Activated T-cell treated with anti-CD3 and anti-CD28 coated beads, Interleukin-2, amount 50 U/mL, for 1 hour (primary cell): ENCODE results near the gene TRIM44.

ENCODE experiments used
- DNase-seq: peaks from one replicate; pipeline ENCODE4 v3.0.0-alpha.2; 2020

The TRIM44 gene

DNA sequence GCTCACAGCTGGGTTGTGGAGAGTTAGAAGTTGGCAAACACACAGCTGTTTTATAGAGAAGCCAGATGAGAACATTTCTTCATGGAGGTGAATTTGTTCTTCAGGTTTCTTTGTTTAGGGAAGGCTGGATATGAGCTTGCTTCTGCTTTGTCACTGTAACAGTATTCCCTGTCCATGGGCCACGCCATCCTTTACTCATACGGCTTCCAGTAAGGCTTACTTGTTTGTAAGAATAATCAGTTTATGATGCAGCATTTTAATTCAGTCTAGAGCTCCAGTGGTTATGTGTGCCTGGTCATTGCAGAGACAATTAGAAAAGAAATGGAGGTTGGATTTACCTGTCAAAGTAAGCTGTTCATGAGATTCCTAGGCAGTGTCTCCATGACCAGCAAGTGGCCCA, 131.8 kb downstream of the TRIM44 start:
- no peak for DNase-seq

DNA sequence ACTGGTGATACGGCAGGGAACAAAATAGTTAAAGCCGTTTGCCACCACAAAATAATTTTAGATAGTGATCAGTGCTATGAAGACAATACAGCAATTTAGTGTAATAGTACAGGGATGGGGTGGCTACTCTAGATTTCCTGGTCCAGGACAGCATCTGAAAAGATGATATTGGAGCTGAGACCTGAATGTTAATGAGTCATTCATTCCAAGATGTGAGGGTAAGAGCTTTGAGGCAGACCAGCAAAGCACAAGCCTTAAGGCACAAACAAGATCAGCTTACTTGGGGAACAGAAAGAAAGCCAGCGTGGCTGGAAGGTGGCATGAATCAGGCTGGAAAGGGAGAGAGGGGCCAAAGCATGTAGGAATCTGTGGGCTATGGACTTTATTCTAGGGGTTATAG, 132.3 kb downstream of the TRIM44 start:
- DNase-seq: no peak

DNA sequence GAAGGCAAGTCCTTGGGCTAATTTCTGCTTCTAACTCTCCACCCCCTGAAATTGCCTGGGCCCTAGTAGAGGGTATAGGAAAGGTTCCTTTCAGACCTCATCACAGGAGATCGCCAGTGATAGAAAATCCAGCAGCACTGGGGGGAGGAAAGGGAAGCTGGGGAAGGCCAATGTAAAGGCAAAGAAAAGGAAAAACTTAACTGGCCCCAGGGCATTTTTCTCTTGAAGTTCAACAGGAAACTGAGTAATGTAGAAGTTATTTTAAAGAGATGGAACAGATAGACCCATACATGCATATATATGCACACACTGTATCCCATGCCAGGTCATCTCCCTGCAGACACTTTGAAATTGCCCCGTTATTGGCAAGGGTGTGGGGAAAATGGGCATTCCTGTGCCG, 134.0 kb downstream of the TRIM44 start:
- no peak for DNase-seq

DNA sequence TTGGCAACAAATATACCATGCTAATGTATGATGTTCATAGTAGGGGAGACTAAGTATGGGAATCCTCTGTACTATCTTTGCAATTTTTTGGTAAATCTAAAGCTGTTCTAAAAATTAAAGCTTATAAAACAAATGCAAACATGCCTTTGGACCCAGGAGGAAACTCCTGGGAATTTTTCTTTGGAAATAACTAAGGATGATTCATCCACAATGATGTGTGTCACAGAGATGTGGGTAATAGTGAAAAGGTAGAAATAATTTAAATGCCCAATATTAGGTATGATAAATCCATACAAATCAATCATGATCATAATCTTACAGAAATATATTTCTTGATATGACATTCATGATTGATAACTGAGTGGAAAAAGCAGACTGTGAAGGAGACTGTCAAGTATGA, 135.8 kb downstream of the TRIM44 start:
- DNase-seq: no peak

DNA sequence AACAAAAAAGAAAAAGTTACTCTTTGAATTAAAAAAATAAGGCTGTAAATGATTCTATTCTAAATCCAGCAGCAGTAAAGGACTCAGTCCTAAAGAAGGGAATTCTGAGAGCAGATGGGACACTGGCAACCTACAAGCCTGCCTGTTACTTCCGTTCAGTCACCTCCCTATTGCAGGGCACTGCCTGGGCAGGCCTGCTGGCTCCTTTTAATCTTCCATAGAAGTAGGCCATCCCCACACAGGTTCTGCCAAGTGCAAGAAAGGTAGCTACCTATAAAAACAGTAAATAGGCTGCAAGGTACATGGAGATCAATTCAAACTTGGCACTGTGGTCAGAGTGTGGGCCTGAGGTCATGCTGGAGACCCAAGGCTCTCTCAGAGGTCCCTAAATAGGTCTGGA, 136.4 kb downstream of the TRIM44 start:
- DNase-seq: no peak

DNA sequence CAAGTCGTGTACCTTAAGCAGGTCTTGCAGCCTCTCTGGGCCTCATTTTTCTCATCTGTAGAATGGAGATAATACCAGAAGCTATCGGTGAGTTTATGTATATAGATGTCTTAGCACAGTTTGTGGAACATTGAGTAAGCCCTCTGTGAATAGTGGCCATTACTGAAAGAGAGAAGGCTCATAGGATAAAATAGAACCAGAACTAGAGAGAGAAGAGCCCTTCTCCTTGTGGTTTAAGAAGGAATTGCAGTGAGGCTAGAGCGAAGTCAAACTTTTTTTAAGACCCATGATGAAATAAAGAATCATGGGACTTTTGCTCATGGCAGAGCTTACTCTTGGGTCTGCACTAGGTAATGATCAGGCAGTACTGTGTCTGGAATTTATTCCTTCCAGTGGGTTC, 137.1 kb downstream of the TRIM44 start:
- no peak for DNase-seq

DNA sequence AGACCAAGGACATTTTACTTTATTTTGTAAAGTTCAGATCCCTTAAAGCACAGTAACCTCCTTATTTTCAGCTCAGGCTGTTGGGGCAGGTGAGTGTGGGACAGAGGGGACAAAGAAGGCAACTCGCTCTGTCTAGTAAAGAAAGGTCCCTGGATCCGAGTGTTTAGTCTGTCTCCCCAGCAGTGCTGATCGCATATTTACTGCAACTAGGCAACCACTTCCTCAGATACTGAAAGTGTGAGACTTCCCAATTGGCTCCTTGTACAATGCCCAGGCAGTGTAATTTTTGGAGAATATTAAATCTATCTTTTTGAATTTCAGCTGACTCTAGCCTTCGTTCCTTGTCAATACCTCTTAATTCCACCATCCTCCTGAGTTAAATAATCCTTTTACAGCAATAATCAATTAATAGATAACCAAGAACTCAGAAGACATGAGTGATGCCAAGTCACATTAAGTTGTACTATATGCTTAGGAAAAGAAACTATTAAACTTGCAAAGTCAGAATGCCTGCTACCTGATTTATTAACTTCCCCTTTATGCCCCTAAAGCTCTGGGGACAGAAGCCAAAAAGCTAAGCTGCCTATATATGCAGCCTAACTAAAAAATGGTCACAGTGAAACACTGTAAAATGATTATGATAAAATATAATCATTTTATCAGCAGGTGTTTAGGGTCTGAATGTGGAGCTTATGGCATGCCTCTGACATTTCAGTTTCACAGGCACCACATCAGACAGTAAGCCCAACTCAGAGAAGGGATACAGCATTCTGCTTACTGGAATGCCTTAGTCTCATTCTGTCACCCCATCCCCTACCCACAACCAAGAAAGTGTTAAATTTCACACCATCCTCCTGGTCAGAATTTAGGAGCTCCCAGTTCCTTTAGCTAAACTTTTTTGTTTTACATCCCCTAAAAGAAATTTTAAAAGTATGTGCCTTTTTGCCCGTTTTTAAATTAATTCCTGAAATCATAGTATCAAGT, 138.7 kb downstream of the TRIM44 start:
- DNase-seq: no peak

DNA sequence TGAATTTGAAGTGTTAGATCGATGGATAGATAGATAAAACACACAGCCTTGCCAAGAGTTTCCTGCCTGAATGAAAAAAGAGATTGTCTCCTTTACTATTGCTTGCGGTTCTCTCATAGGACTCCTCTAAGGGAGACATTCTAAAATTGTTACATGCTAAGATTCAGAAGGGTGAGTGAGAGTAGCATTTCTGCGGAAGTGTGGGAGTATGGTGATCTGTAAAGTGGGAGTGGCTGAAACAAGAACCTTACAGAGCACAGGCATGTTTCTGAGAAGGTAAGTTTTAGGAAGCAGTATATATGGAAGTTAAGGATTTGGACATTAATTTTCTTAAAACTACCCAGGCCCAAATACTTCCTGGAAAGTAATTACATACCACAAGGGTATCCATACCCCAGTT, 139.6 kb downstream of the TRIM44 start:
- no peak for DNase-seq

DNA sequence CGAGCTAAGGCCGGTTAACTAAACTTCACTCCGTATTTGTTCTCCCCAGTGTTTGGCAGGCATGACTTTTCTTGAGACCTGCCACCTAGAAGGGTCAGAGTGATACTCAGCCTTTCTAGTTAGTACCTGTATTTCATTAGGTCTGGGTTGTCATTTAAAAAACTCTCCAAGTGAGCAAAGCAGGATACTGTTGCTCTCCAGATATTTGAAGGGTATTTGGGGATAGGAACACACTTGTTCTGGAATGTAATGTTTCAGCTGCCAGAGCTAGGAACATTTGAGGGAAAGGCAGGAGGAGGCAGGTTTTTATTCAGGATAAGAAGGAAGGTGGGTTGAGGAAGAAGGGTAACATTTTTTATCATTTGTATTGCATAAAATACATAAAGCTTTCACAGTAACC, 140.1 kb downstream of the TRIM44 start:
- no peak for DNase-seq

DNA sequence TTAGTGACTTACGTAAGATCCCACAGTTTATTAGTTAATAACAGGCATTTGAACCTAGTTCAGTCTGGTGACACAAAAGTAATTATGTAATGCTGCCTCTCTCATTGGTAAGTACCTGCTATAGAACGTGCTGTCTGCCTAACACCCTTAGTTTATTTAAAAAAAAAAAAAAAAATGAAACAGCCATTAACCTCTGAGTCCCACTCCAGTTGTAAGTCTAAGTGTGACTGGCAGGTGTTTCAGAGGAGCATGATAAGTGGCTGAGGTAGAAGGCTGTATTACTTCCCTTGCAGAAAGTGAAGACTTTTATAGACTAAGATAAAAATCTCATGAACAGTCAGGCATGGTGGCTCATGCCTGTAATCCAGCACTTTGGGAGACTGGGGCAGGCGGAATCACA, 140.5 kb downstream of the TRIM44 start:
- no peak for DNase-seq

DNA sequence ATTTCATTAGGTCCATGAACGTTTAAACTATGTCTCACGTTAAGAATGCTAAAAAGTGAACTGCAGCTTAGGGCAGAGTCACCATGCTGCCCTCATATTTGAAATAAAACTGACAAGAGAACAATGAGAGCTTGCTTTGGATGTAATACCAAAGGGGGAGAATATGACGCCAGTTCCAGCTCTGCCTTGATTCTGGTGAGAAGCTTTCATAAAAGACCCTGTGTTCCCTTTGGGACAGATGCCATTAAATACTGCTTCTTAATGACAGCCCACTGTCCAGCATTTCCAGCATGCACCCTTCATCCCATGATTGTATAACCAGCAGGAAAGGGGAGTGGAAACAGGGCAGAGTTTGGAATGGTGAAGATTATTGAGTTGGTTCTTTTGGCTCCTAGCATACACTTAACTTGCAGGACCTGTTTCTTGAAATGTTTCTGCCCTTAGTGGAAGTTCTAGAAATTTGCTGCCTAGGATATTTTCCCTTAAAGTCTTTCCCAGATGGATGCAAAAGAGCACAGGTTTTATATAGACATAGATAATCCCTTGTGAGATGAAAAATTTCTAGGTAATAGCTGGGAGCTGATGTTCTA, 142.0 kb downstream of the TRIM44 start:
- DNase-seq: no peak

DNA sequence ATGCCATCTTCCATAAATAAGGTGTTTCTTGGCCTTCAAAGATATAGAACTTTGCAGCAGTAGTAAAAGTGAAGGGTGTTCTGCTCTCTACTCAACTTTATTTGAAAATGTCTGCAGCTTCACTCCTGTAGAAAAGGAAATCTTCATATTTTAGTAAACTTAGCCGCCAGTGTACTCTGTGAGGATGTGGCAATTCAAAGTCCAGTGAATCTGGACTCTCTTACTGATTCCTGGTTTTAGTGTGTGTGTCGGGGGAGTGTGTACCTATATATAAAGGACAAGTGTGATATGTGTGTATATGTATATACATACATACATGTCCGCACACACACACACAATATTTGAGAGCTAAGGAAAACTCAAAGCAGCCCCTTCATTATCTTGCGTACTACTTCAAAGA, 147.0 kb downstream of the TRIM44 start:
- no peak for DNase-seq

DNA sequence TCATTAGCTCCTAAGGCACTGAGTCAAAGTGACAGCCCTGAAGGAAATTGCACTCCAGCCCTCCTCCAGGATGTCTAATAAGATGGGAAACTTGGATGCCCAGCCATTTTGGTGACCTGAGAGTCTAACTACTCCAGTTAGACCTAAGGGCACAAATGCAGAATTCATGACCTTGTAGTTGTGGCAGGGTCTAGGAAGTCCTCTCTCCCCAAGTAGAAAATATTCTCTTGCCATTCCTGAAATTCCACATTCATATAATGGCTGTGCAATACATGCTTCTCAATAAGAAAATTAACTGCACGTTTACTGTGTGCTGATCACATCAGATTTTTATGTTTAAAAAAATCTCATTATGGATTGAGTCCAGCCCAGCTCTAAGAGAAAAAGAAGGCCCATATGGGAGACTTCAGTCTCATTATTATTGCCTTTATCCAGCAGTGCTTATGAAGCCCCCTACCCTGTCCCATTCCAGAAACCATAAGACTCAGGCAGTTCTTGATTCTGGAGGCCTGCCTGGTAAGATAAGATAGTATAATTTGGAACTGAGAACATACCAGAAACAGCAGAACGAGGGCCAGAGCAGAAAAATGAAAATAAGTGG, 147.6 kb downstream of the TRIM44 start:
- no peak for DNase-seq

DNA sequence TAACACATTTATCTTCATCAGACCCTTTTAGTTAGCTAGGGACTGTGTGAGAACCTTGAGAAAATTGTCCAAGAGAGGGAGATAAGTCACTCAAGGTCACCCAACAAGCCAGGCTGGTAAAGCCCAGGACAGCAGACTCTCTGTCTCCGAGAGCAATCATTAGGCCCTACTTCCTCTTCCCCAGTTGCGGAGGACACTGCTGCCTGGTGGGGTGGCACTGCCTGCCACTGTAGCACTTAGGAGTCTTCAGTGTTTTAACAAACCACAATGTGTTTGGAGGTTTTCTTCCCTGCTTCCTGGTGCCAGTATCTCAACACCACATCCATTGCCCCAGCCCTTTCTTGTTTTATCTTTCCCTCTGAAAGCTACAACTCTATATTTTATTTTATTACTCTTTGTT, 149.2 kb downstream of the TRIM44 start:
- DNase-seq: no peak

DNA sequence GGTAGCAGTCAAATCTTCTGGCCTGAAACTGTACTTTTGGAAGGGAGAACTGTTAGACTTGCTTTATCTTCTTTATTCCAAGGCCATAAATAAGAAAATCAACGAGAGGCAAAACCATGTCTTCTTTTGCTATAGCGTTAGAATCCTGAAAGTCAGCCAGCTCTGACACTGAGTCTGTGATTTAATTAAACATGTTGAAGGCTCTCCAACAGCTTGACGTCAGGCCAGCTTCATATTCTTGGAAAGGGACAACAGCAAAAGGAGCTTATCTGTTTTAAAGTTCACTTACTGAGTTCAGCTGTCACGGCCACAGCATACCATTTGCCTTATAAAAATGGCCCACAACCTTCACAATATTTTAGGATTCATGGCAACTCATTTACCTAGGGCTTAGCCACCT, 150.3 kb downstream of the TRIM44 start:
- no peak for DNase-seq

DNA sequence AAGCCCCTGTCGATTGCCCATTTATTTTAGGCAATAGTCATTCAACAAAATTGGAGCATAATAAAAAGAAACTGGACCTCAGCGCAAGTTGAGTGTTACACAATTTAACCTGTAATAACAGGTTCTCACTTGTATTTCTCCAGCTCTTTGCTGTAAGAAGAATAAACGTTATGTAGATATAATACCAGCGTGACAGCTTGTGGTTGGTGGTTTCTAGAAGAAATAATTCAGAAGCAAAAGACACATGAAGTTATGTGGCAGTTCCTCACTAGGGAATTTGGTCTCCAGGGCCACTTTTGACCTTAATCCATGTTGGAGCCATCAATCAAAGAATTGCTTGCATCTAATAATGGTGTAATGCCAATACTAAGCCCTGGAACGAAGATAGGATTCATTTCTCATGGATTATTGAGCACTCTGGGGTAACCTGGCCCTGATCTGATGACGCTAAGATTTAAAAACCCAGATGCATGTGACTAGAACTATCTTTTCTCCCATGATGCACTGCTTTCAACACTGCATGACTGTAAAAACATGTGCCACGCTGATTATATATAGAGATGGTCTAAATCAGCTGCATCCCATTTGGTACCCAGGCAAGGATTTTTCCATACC, 151.6 kb downstream of the TRIM44 start:
- no peak for DNase-seq

DNA sequence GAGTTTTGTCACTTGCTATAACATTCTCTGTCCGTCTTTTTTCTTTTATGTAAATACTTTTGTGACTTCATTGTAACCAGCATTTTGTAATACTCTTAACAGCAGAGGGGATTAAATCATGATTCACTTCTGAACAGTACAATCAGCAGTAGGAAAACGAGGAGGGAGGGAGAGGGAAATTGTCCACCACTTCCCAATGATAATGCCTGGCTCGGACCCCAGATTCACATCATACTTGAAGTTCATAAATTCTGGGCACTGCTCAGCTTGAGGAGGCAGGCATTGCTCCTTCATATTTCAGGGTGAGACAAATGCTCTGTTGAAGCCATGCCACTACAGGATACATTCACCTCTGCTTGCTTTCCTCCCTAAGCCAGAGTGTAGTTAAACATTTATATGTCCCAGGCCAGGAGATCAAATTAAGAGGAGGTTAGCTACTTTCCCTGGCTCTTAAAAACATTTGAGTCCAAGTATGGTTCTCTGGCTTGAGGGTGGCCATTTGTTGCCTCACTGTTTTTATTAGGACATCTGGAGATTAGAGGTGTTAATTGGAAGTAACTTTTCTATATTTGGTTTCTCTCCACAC, 152.2 kb downstream of the TRIM44 start:
- no peak for DNase-seq

DNA sequence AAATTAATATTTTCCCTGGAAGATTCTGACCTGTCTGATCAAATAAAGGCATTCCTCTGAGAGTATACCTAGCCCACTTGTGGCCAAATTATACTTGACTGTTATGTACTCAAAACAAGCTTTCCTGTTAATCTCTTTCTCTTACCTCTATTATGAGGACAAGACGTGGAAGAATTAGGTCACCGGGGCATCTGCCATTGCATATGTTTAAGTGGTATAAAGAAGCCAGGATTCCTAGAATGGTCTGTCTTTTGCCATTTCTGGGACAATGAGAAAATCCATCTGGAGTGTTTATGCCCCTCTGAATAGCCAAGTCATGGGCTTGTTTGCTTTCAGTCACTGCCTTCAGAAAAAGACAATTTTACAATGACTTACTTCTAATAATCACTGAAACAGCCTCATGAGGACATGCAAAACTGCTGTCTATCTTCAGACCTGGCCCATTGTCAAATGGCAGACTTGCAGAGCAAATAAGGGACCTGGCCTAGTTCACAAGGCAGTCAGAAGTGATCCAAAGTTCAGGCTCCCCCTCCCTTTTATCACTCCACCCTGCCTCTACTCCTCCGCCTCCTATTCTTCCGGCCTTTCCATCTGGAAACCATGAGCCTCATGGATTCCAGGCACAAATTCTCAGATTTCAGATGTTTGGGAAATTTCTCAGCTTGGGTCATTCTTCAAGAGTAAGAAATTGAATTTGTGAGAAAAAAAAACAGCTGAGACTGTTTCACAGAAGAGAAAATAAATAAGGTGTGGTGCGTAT, 153.2 kb downstream of the TRIM44 start:
- no peak for DNase-seq

DNA sequence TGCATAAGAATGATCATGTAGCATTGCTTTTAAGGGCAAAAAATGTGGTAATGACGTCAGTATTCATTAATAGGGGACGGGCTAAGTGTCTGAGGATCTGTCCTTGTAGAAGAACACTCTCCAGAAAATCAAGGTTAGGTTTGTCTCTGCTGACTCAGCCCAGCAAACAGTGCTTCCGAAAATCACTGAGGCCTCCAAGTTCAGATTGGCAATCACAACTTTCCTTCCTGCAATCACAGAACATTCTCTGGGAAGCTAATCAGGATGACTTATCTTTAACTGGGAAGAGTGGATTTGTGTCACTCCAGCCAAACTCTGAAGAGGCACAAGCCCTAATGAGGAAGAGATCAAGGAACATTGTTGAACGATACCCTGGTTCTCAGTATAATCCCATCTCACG, 158.0 kb downstream of the TRIM44 start:
- no peak for DNase-seq

DNA sequence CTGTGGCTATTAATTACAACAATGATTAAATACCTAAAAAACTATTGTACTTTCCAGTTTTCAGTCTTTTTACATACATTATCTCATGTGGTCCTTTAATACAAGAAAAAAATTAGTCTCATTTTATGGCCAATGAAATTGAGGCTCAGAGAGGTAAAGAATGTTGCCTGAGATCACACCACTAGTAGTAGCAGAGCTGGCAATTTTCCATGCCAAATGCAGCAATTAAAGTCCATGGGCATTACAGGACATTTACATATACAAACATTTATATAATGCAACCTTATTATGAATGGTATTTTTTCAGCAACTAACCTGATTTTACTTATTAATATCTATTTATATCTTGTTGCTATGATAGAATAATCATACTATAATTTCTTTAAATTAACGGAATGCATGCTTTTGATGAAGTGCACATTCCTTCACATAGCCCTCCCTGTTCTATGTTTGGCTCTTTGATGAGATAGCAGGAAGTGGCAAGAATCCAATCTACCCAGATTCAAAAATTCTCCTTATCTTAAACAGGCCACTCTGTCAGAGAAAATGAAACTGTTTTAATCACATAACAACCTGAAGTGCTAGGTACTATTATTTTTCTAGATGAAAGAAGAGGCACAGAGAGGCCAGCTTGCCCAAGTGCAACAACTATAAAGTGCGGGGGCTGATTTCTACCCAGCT, 160.4 kb downstream of the TRIM44 start:
- DNase-seq: no peak

DNA sequence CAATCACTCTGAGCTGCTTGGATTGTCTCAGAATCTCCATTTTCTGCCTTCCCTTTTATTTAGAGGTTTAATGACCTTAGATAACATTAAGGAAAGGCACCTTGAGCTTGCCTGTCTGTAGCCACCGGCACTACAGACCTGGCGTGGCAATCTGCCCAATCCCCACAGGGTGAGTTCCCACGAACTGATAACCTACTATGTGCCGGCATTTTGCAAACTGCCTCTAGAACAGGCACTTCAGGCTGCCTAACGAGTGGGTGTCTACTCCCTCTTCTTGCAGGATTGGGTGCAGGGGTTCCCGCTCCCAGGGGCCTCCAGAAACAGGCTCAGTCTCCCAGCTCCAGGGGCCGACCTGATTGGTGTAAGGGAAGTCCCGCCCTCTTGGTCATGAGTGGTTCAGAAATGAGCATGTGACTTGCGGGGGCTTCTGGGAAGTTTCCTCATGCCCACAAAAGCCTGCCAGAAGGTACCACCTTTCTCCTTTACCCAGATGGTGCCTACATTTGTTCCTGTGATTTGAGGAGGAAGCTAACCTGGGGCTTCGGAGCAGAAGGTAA, 161.2 kb downstream of the TRIM44 start:
- no peak for DNase-seq

DNA sequence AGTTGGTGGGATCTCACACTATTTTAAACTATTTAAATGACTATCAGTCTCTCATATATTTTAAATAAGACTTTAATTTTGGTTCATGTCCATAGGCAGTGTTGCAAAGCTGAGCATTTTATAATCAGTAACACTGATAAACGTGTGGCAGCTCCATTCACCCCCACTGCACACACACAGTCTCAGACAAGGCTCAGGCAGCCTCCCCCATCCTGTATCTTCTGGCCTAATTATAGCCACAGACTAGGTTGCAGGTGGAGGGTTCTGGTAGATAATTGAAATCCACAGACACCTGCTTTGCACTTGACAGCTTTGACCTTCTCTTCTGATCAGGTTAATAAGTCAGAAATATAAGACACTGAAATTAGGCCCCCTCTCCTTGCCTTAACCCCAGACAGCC, 162.8 kb downstream of the TRIM44 start:
- no peak for DNase-seq
